Right forelimb (tissue), 1 donor: ENCODE measurements around the gene CREBBP.
"Not testable (repeated sequence)": the region's sequence is repeated elsewhere in the genome, so short reads cannot be mapped to it uniquely, and the experiment has no call there.

Source experiments
- DNase-seq: peaks from one replicate; pipeline ENCODE4 v3.0.0-alpha.2; 2018

The CREBBP gene

GRCh38 chr16:3880623-3881498 lies at the start of gene CREBBP:
Gene CREBBP, minus strand, starts transcription at chr16:3880713. Its CDS starts 797 bp downstream, at chr16:3879916.
- peak; percentile 94 for DNase-seq

- DNase-seq, result not testable (repeated sequence)
These were observed 46.6 kb upstream of the CREBBP start for GRCh38 chr16:3927147-3927546.

- DNase-seq, result no peak
These were observed 44.2 kb upstream of the CREBBP start for GRCh38 chr16:3924763-3925162.

GRCh38 chr16:3922241-3922640 lies 41.7 kb upstream of the CREBBP start:
- DNase-seq, result no peak

GRCh38 chr16:3920206-3920605 lies 39.7 kb upstream of the CREBBP start:
- DNase-seq, result no peak

GRCh38 chr16:3919413-3919812 lies 38.9 kb upstream of the CREBBP start:
- DNase-seq, result no peak

- no peak for DNase-seq
These were observed 35.1 kb upstream of the CREBBP start for GRCh38 chr16:3915426-3916260.

GRCh38 chr16:3912897-3913296 lies 32.4 kb upstream of the CREBBP start:
- no peak for DNase-seq

GRCh38 chr16:3912373-3912772 lies 31.9 kb upstream of the CREBBP start:
- DNase-seq, result no peak

GRCh38 chr16:3911741-3912140 lies 31.2 kb upstream of the CREBBP start:
- not testable (repeated sequence) for DNase-seq

GRCh38 chr16:3909791-3910583 lies 29.5 kb upstream of the CREBBP start:
- DNase-seq, result no peak

GRCh38 chr16:3908951-3909437 lies 28.5 kb upstream of the CREBBP start:
- no peak for DNase-seq

- DNase-seq, result no peak
These were observed 27.1 kb upstream of the CREBBP start for GRCh38 chr16:3907586-3907985.

GRCh38 chr16:3906363-3906762 lies 25.9 kb upstream of the CREBBP start:
- no peak for DNase-seq

- DNase-seq, result no peak
These were observed 24.4 kb upstream of the CREBBP start for GRCh38 chr16:3904875-3905274.

- DNase-seq, result no peak
These were observed 9.6 kb upstream of the CREBBP start for GRCh38 chr16:3890091-3890490.

GRCh38 chr16:3889059-3889458 lies 8.5 kb upstream of the CREBBP start:
- DNase-seq, result no peak

GRCh38 chr16:3885999-3886398 lies 5.5 kb upstream of the CREBBP start:
- DNase-seq, result not testable (repeated sequence)

GRCh38 chr16:3884398-3884797 lies 3.9 kb upstream of the CREBBP start:
- DNase-seq, result no peak

GRCh38 chr16:3882531-3882930 lies 2.0 kb upstream of the CREBBP start:
- DNase-seq, result no peak

- no peak for DNase-seq
These were observed 1.0 kb upstream of the CREBBP start for GRCh38 chr16:3881499-3881990.

- DNase-seq, result peak; percentile 81
These were observed 487 bp downstream of the CREBBP start for GRCh38 chr16:3879887-3880564.
